Panc1 (cell line): ENCODE measurements around the gene COL23A1. TPM values are rescaled to one million over a fixed set of nuclear protein-coding genes. Genes with fewer than 3 reads are reported as not detected.
"Not testable (repeated sequence)": the region's sequence is repeated elsewhere in the genome, so short reads cannot be mapped to it uniquely, and the experiment has no call there.

Source experiments
- ATAC-seq: fragments of 200-7000 bp; cut with Tn5 transposase; 2 replicates; pipeline ENCODE4 v1.9.1; 2020; ENCODE audit warnings: mild to moderate bottlenecking, moderate library complexity
- BruUV-seq: library from RNA; stranded (reverse); fragments of 400-500 nt; replicated peaks from 2 replicates; lab custom pipeline; 2021; lab: Mats Ljungman, UMichigan
- CTCF ChIA-PET: fragments of 300-600 bp; sonication (Branson Sonifier 250); formaldehyde crosslinking; loops from one replicate; lab custom pipeline; 2022; ENCODE audit warnings: antibody characterized with exemption; lab: Charles Lee
- POLR2A ChIA-PET: fragments of 300-600 bp; sonication (Branson Sonifier 250); formaldehyde crosslinking; loops from one replicate; lab custom pipeline; 2022; ENCODE audit warnings: antibody characterized with exemption; lab: Charles Lee
- DNase-seq: peaks from one replicate; pipeline ENCODE4 v3.0.0-alpha.2; 2010; ENCODE audit warnings: low read depth, low spot score
- H3K27ac ChIP-seq: 2 replicates; pipeline ENCODE4 v1.5.1; 2011; ENCODE audit warnings: mild to moderate bottlenecking, low read length, inconsistent platforms
- H3K27me3 ChIP-seq: fragments of 200-500 bp; sonication (Bioruptor generic); 2 replicates; pipeline ENCODE4 v1.6.0; 2014; ENCODE audit warnings: low read length, inconsistent platforms; ENCODE audit not compliant: control insufficient read depth, insufficient read depth
- H3K36me3 ChIP-seq: fragments of 200-500 bp; sonication (Bioruptor generic); 2 replicates; pipeline ENCODE4 v1.5.1; 2014; ENCODE audit warnings: inconsistent platforms, mild to moderate bottlenecking, low read length, moderate library complexity; ENCODE audit not compliant: control insufficient read depth, insufficient read depth
- H3K4me1 ChIP-seq: 2 replicates; pipeline ENCODE4 v1.5.1; 2011; ENCODE audit warnings: inconsistent platforms, mild to moderate bottlenecking, low read length, moderate library complexity; ENCODE audit not compliant: control insufficient read depth, insufficient read depth
- H3K4me3 ChIP-seq, 2 experiments: 2 replicates each; pipeline ENCODE4 v1.5.1; 2011 to 2012; ENCODE audit warnings: low read depth in 2 of 2, low read length in 2 of 2, mild to moderate bottlenecking in 2 of 2, inconsistent platforms in 1 of 2, moderate library complexity in 1 of 2
- H3K9me3 ChIP-seq: fragments of 200-500 bp; sonication (Bioruptor generic); 2 replicates; pipeline ENCODE4 v1.5.1; 2014; ENCODE audit warnings: low read depth, mild to moderate bottlenecking, inconsistent platforms, low read length, moderate library complexity; ENCODE audit not compliant: control insufficient read depth, insufficient read depth
- POLR2AphosphoS5 ChIP-seq: IDR thresholded peaks from 2 replicates; pipeline ENCODE4 v1.6.1; 2012; ENCODE audit warnings: mild to moderate bottlenecking, low read depth, low read length, moderate library complexity
- SIN3A ChIP-seq: IDR thresholded peaks from 2 replicates; pipeline ENCODE4 v1.6.1; 2012; ENCODE audit warnings: low read depth, mild to moderate bottlenecking, low read length, moderate library complexity, borderline replicate concordance; ENCODE audit not compliant: insufficient read depth
- TCF7L2 ChIP-seq: IDR thresholded peaks from 2 replicates; pipeline ENCODE4 v1.6.1; 2011; ENCODE audit warnings: mild to moderate bottlenecking, low read depth, low read length, inconsistent platforms
- in situ Hi-C: cut with HindIII; loops from 2 replicates; pipeline ENCODE4 v1.10.0; 2016; ENCODE audit warnings: low sequenced_read_pairs, low pct_unique_long_range_greater_than_20kb
- intact Hi-C: fragments of 100-400 bp; cut with micrococcal nuclease; formaldehyde crosslinking; loops from one replicate; pipeline ENCODE4 v1.10.0; 2022; ENCODE audit not compliant: unreplicated experiment
- total RNA-seq: library from RNA; stranded (reverse); gene quantifications from one replicate; pipeline ENCODE4 v1.2.1, GENCODE V29; 2021; ENCODE audit not compliant: unreplicated experiment
- TF ChIP-seq, protein P1 (sequence below): fragments of 450-650 bp; IDR thresholded peaks from 2 replicates; pipeline ENCODE4 v1.5.1; 2017; ENCODE audit warnings: mild to moderate bottlenecking
- TF ChIP-seq, protein P2 (sequence below), 2 experiments: IDR thresholded peaks; 2 replicates each; pipeline ENCODE4 v1.6.1; 2011 to 2012; ENCODE audit warnings: low read depth in 2 of 2, control low read depth in 1 of 2, low read length in 1 of 2, mild to moderate bottlenecking in 1 of 2, moderate library complexity in 1 of 2; ENCODE audit not compliant: insufficient read depth in 1 of 2

The COL23A1 gene
- total RNA-seq, 1 experiment from 2014 or later = 0.05 TPM

DNA sequence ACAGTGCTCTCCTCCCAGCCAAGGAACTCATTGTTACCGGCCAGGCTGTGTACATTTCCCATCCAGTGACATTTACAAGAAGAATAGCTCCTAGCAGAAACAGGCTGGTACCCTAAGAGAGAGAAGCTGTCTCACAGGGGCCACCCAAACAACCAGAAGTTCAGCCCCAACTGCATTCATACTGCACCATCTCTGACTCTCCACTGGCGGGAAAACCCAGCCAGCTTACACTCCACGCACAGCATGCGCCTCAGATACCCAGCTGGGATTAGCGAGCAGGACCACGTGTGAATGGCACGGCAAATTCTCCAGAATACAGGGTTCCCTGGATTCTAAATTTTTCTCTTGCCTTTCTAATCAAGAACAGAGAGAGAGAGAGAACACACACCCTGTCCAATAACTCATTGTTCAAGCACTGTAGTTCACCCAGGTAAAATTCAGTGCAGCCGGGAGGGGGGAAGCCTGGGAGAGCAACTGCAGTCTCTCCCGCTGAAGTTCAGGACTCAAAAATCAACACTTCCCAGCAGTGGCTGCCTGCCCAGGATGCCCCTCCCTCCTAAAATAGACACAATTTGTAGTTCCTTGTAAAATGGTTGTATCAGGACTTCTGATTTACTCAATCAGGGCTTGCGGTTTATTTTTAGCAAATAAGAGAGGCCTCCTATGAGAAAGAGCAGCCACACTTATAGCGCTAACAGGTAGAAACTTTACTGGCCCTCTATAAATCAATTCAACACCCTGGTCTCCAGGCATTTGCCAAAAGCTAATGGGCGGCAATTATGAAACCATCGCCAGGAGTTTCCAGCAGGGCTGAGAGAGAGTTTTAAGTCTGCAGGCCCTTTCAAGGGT lies 2.2 kb downstream of the COL23A1 start:
- Histone ChIP-seq H3K27me3 (peaks cover 13% of the 10 kb centered on the region), H3K9me3 (no peaks in the 10 kb centered on the region), H3K36me3 (no peaks in the 10 kb centered on the region), H3K4me1 (peaks cover 6% of the 10 kb centered on the region; the same call in 1 of the 2 replicates), H3K4me3 (no peak overlapping the region), H3K27ac (no peak overlapping the region)
- ChIA-PET CTCF (interaction anchor here (0.7 kb wide), 1 partner anchor 308 kb away, joined by 3 read pairs; no protein-coding TSS in a partner anchor), POLR2A (no interaction called here)
- ATAC-seq (no peak), DNase-seq (no peak)
- no peak for TF ChIP-seq TCF7L2
- TF ChIP-seq POLR2AphosphoS5 = no peak
- TF ChIP-seq, protein P1, sequence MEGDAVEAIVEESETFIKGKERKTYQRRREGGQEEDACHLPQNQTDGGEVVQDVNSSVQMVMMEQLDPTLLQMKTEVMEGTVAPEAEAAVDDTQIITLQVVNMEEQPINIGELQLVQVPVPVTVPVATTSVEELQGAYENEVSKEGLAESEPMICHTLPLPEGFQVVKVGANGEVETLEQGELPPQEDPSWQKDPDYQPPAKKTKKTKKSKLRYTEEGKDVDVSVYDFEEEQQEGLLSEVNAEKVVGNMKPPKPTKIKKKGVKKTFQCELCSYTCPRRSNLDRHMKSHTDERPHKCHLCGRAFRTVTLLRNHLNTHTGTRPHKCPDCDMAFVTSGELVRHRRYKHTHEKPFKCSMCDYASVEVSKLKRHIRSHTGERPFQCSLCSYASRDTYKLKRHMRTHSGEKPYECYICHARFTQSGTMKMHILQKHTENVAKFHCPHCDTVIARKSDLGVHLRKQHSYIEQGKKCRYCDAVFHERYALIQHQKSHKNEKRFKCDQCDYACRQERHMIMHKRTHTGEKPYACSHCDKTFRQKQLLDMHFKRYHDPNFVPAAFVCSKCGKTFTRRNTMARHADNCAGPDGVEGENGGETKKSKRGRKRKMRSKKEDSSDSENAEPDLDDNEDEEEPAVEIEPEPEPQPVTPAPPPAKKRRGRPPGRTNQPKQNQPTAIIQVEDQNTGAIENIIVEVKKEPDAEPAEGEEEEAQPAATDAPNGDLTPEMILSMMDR = no peak
- TF ChIP-seq, protein P2, sequence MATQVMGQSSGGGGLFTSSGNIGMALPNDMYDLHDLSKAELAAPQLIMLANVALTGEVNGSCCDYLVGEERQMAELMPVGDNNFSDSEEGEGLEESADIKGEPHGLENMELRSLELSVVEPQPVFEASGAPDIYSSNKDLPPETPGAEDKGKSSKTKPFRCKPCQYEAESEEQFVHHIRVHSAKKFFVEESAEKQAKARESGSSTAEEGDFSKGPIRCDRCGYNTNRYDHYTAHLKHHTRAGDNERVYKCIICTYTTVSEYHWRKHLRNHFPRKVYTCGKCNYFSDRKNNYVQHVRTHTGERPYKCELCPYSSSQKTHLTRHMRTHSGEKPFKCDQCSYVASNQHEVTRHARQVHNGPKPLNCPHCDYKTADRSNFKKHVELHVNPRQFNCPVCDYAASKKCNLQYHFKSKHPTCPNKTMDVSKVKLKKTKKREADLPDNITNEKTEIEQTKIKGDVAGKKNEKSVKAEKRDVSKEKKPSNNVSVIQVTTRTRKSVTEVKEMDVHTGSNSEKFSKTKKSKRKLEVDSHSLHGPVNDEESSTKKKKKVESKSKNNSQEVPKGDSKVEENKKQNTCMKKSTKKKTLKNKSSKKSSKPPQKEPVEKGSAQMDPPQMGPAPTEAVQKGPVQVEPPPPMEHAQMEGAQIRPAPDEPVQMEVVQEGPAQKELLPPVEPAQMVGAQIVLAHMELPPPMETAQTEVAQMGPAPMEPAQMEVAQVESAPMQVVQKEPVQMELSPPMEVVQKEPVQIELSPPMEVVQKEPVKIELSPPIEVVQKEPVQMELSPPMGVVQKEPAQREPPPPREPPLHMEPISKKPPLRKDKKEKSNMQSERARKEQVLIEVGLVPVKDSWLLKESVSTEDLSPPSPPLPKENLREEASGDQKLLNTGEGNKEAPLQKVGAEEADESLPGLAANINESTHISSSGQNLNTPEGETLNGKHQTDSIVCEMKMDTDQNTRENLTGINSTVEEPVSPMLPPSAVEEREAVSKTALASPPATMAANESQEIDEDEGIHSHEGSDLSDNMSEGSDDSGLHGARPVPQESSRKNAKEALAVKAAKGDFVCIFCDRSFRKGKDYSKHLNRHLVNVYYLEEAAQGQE (IDR thresholded peaks at IDR 0.05; ENCODE audit: insufficient read depth in 1 of 2, low read depth in 2 of 2, low read length in 1 of 2) = no peak
- no peak for TF ChIP-seq SIN3A
- BruUV-seq = no TSS peak
- in situ Hi-C loops = no loop called here
- intact Hi-C loops = no loop called here

DNA sequence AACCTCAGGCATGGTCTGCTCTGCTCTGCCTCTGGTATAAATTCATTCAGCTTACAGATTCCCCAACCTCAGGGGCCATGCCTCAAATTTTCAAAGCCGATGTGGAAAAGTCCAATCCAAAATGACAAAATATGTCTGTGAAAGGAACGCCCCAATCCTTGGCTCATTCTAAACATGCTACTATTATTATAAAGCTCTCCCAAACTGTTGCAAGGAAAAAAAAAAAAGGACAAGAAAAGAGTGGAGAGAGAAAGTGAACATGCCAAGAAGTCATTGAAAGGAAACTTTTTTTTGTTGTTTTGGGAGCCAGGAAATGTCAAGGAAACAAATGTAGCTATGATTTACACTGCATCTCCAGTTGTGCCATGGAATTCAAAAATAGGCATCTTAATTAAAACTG lies 3.8 kb downstream of the COL23A1 start:
- ChIA-PET POLR2A (interaction anchor here (0.7 kb wide), 2 partner anchors 303 to 720 kb away, joined by 7 to 10 read pairs; no protein-coding TSS in a partner anchor), CTCF (interaction anchor here (1.5 kb wide), 1 partner anchor 125 kb away, joined by 3 read pairs; no protein-coding TSS in a partner anchor)
- H3K36me3 ChIP-seq = no peaks in the 10 kb centered on the region
- in situ Hi-C loops = no loop called here
- no peak overlapping the region for H3K27ac ChIP-seq
- DNase-seq = no peak
- H3K4me3 ChIP-seq = no peak overlapping the region
- peaks cover 6% of the 10 kb centered on the region; the same call in 1 of the 2 replicates for H3K4me1 ChIP-seq
- BruUV-seq = no TSS peak
- no peaks in the 10 kb centered on the region for H3K9me3 ChIP-seq
- TF ChIP-seq, protein P1 = no peak
- peaks cover 13% of the 10 kb centered on the region for H3K27me3 ChIP-seq
- intact Hi-C loops = no loop called here
- no peak for ATAC-seq

DNA sequence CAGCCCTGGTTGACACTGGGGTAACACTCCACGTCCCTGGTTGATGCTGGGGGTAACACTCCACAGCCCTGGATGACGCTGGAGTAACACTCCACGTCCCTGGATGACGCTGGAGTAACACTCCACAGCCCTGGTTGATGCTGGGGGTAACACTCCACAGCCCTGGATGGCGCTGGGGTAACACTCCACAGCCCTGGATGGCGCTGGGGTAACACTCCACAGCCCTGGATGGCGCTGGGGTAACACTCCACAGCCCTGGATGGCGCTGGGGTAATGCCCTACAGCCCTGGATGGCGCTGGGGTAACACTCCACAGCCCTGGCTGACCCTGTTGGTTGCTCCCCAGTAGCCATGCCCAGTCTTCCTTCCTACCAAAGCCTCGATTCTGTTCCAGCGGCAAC lies 4.8 kb downstream of the COL23A1 start:
- DNase-seq, H3K36me3 ChIP-seq, in situ Hi-C loops, intact Hi-C loops, CTCF ChIA-PET, POLR2A ChIA-PET, H3K9me3 ChIP-seq, H3K27ac ChIP-seq, H3K4me3 ChIP-seq, H3K4me1 ChIP-seq, BruUV-seq, H3K27me3 ChIP-seq: not testable (repeated sequence)
- peak; percentile 42 for ATAC-seq
